Stomach smooth muscle (tissue), 2 donors: ENCODE results near the gene TEAD1.
A peak's percentile ranks its signal among the peaks of the same experiment; 100 is the strongest.

Source experiments
- H3K27ac ChIP-seq: one replicate; pipeline ENCODE4 v1.7.0; 2013; ENCODE audit warnings: mild to moderate bottlenecking, low read length, inconsistent platforms
- H3K27me3 ChIP-seq, 2 donors: one replicate each; pipeline ENCODE4 v1.7.0; 2013; ENCODE audit warnings: low read length in 2 of 2; ENCODE audit not compliant: insufficient read depth in 2 of 2, control insufficient read depth in 1 of 2
- H3K36me3 ChIP-seq, 2 donors: one replicate each; pipeline ENCODE4 v1.7.0; 2013; ENCODE audit warnings: low read length in 2 of 2; ENCODE audit not compliant: control insufficient read depth in 2 of 2, insufficient read depth in 2 of 2
- H3K4me1 ChIP-seq: one replicate; pipeline ENCODE4 v1.7.0; 2013; ENCODE audit warnings: low read length; ENCODE audit not compliant: control insufficient read depth, insufficient read depth
- H3K4me3 ChIP-seq, 2 donors: one replicate each; pipeline ENCODE4 v1.7.0; 2013; ENCODE audit warnings: low read length in 2 of 2
- H3K9ac ChIP-seq, 2 donors: one replicate each; pipeline ENCODE4 v1.7.0; 2013; ENCODE audit warnings: low read length in 2 of 2, mild to moderate bottlenecking in 1 of 2
- H3K9me3 ChIP-seq, 2 donors: one replicate each; pipeline ENCODE4 v1.7.0; 2013; ENCODE audit warnings: low read length in 2 of 2; ENCODE audit not compliant: control insufficient read depth in 2 of 2
- donor health status: healthy.
- donor health status: Pancreatic carcinoma.

The TEAD1 gene

DNA sequence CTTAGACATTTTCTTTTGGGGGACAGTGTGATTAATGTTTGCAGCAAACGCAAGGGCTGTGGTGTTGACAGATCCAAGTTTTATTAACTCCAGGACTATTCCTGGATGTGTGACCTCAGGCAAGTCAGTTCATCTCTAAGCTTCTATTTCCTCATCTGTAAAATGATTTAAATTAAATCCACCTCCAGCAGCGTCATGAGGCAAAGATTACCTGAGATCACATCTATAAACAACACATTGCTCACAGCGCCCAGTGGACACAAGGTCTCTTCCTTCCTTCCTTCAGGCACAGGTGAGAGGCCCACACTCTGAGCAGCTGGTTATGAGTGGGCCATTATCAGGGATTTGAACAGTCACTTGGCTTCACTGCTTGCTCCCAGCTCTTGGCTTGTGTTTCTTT lies 223.6 kb downstream of the TEAD1 start:
- Histone ChIP-seq H3K36me3 (peaks cover 8 to 9% of the 10 kb centered on the region in 2 donors), H3K4me1 (peaks cover 28% of the 10 kb centered on the region), H3K9ac (no peak overlapping the region), H3K27me3 (no peaks in the 10 kb centered on the region), H3K9me3 (no peaks in the 10 kb centered on the region), H3K4me3 (no peak overlapping the region), H3K27ac (peak overlapping the region; percentile 58)

DNA sequence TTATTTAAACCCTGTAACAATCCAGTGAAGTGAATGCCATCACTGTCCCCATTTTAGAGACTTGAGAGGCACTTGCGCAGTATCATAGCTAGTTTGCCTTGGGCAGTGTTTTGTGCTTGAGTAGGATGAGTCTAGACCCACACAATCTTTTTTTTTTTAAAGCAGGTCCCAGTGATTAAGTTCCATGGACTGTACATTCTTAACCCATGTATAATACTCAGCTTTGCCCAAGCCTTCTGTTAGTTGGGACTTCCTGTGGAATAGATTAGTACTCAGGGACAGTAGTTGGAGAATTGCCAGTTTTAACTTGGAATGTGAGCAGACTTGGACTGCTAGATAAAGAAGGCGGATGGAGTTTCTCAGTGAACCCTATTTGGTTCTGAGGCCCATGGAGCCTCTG lies 226.3 kb downstream of the TEAD1 start:
- no peak overlapping the region for H3K4me3 ChIP-seq
- peaks cover 9 to 13% of the 10 kb centered on the region in 2 donors for H3K36me3 ChIP-seq
- no peak overlapping the region for H3K27ac ChIP-seq
- H3K9ac ChIP-seq: no peak overlapping the region
- no peaks in the 10 kb centered on the region for H3K9me3 ChIP-seq
- H3K4me1 ChIP-seq: peaks cover 16% of the 10 kb centered on the region
- no peaks in the 10 kb centered on the region for H3K27me3 ChIP-seq

DNA sequence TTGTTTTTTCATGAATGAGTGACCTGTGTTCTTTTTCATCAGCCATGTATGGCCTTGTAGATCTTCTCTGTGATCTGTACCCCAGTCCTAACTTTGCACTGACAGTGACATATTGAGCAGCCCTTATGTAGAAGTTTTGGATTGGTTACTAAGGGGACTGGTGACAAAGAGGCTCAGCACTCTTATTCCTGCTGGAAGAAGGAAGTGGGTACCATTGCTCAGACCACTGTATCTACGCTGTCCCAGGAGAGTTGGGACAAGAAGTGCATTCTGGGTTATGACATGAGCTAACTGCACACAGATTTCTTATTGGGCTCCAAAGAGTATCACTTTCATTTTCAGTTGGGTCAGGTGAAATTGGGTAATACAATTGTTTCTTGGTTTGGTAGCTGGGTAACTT lies 227.1 kb downstream of the TEAD1 start:
- no peak overlapping the region for H3K4me3 ChIP-seq
- H3K4me1 ChIP-seq: peaks cover 16% of the 10 kb centered on the region
- H3K27ac ChIP-seq: no peak overlapping the region
- H3K27me3 ChIP-seq: no peaks in the 10 kb centered on the region
- no peak overlapping the region for H3K9ac ChIP-seq
- H3K9me3 ChIP-seq: no peaks in the 10 kb centered on the region
- H3K36me3 ChIP-seq: peaks cover 9 to 13% of the 10 kb centered on the region in 2 donors

DNA sequence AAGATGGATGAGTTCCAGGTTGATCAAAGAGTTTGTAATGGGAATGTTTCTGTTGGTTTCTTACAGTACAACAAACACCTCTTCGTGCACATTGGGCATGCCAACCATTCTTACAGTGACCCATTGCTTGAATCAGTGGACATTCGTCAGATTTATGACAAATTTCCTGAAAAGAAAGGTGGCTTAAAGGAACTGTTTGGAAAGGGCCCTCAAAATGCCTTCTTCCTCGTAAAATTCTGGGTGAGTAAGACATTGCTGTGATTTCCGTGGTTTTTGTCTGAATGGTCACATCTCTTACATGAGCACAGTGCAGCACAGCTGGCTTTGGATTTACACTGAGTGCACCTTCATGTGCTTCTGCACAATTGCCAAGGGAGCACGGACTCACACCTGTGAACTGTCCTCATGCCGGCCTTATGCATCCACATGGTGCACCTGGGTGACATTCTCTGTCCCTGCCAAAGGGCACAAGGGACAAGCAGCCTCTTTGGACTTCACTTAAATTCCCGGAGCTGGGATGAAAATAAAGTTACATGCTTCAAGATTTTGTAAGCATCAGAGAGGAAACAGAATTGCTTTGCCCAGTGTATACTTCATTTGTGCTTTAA lies 227.8 kb downstream of the TEAD1 start:
- Histone ChIP-seq H3K4me3 (no peak overlapping the region), H3K27me3 (no peaks in the 10 kb centered on the region), H3K9me3 (no peaks in the 10 kb centered on the region), H3K27ac (no peak overlapping the region), H3K4me1 (peaks cover 16% of the 10 kb centered on the region), H3K36me3 (peaks cover 9 to 14% of the 10 kb centered on the region in 2 donors), H3K9ac (no peak overlapping the region)

DNA sequence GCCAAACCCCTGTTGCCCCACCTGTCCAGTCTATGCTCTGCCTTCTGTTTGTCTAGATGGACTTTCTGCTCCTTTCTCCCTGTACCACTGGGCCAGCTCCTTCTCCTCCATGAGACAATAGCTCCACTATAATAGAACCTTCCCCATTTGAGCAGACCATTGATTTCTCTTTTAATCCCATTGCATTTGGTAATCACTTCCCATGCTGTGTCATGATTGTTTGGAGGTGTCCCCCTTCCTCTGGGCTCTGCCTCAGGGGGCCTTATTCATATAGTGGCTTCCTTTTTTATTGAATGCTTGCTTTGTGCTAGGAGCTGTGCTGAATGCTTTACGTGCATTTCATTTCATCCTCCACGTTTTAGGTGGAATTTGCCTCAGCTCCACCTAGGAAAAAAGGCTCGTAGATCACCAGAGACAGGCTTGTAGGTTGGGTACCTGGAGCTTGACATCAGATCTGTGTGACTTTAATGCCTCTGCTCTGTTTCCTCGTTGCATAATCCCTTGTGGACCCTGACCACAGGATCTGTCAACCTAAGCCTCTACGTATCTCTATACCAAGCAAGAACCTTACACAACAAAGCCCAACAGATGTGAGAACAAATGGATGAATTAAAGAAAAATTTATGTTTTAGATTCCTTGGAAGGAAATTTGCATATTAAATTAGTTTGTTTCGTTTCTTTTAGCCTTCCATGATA lies 228.7 kb downstream of the TEAD1 start:
- peaks cover 9 to 15% of the 10 kb centered on the region in 2 donors for H3K36me3 ChIP-seq
- no peak overlapping the region for H3K4me3 ChIP-seq
- H3K9ac ChIP-seq: no peak overlapping the region
- H3K9me3 ChIP-seq: no peaks in the 10 kb centered on the region
- no peak overlapping the region for H3K27ac ChIP-seq
- H3K27me3 ChIP-seq: no peaks in the 10 kb centered on the region
- H3K4me1 ChIP-seq: peaks cover 10% of the 10 kb centered on the region

DNA sequence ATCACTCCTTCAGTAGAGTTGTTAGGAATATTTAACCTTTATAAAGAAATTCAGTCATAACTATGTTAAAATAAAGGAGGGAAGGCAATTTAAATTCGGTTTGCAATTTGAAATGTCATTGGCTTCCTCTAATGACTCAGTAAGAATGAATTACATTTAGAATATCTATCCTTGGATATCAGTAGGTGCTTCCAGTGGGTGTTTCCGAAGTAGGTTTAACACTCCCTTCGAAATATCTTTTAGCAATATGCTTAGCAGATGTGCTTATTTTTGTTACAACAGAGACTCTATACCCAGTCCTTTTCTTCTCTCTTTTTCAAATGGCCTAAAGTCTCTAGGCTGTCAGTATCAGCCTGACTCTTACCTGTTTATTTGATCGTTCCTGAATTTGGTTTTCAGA lies 231.2 kb downstream of the TEAD1 start:
- peaks cover 13 to 15% of the 10 kb centered on the region in 2 donors for H3K36me3 ChIP-seq
- no peak overlapping the region for H3K27ac ChIP-seq
- no peaks in the 10 kb centered on the region for H3K9me3 ChIP-seq
- no peak overlapping the region for H3K9ac ChIP-seq
- H3K4me1 ChIP-seq: peaks cover 1% of the 10 kb centered on the region
- no peak overlapping the region for H3K4me3 ChIP-seq
- H3K27me3 ChIP-seq: no peaks in the 10 kb centered on the region

DNA sequence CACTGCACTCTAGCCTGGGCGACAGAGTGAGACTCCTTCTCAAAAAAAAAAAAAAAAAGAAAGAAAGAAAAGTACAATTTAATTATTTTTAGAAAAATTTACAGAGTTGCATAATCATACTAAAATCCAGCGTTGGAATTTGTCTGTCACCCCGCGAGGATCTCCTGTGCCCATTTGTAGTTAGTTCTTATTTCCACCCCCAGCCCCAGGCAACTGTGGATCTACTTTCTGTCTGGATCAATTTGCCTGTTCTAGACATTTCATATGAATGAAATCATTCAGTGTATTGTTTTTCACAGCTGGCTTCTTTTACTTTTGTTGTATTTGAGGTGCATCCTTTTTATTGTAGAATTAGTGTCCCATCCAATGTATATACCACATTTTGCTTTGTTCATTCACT lies 232.3 kb downstream of the TEAD1 start:
- H3K9me3 ChIP-seq: no peaks in the 10 kb centered on the region
- H3K4me3 ChIP-seq: no peak overlapping the region
- H3K9ac ChIP-seq: no peak overlapping the region
- no peaks in the 10 kb centered on the region for H3K4me1 ChIP-seq
- H3K36me3 ChIP-seq: peaks cover 13 to 15% of the 10 kb centered on the region in 2 donors
- H3K27ac ChIP-seq: no peak overlapping the region
- no peaks in the 10 kb centered on the region for H3K27me3 ChIP-seq

DNA sequence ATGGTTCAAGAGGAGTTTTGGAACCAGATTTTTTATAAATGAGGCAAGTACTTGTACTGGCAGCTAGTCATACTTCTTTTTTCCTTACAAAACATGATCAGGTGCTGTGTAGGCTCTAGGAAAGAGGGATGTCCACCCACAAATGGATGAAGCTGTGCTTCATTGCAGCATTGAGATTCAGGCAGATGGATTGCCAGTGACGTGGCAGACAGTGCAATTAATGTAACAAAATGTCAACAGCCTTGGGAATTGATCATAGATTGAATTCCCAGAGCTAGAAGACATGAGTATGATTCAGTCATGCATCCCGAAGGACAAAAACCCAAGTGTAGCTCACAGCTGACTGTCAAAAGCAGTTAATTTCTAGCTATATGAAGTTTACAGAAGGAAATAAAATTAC lies 235.7 kb downstream of the TEAD1 start:
- Histone ChIP-seq H3K27ac (no peak overlapping the region), H3K4me3 (no peak overlapping the region), H3K36me3 (peaks cover 2 to 4% of the 10 kb centered on the region in 2 donors), H3K4me1 (peaks cover 7% of the 10 kb centered on the region), H3K9me3 (no peaks in the 10 kb centered on the region), H3K9ac (no peak overlapping the region), H3K27me3 (no peaks in the 10 kb centered on the region)

DNA sequence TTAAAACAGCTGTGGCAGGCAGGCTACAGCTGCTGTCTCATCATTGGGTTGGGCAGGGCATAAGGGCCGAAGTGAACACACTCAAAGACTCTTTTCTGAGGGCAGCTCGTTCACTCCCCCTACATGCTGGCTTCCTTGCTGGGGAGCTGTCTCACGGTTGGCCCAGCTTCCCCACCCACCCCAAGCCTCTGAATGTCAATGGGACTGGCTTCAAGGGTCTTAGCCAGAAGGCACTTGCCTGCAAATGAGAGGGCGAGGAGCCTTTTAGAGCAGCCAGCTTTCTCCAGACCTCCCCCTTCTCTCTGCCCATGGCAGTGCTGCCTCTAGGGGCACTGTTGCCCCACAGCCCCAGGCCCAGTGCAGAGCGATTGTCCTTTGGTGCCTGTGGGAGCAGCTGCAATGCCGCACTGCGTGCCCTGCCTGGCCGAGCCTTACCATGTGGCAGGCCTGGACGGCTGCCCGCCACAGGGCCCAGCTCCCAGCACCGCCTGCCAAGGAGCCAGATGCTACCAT lies 240.2 kb downstream of the TEAD1 start:
- peak overlapping the region; percentile 74 for H3K27ac ChIP-seq
- no peaks in the 10 kb centered on the region for H3K27me3 ChIP-seq
- peaks cover 2 to 4% of the 10 kb centered on the region in 2 donors for H3K36me3 ChIP-seq
- H3K9ac ChIP-seq: peak overlapping the region in 1 of 2 donors; percentile 21
- H3K4me3 ChIP-seq: peak overlapping the region in 1 of 2 donors; percentile 35
- no peaks in the 10 kb centered on the region for H3K9me3 ChIP-seq
- peaks cover 13% of the 10 kb centered on the region for H3K4me1 ChIP-seq

DNA sequence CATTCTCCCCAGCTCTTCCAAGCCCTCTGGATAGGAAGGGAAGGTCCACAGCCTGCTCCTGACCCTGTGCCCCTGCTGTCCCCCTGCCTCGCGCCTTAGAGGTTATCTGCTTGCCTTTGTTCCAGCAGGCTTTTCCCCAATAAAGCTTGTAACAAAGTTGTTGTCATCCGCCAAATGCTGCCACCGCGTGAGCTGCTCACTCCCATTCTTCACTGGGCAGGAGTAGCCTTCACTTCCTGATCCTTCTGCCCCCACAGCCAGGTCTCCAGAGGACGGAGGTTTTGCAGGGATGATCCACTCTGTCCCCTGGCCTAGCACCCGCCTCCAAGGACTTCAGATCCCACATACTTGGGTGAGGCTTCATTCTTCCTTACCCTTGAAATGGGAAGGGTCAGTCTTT lies 240.9 kb downstream of the TEAD1 start:
- Histone ChIP-seq H3K9me3 (no peaks in the 10 kb centered on the region), H3K4me1 (peaks cover 13% of the 10 kb centered on the region), H3K36me3 (peaks cover 0 to 2% of the 10 kb centered on the region in 2 donors), H3K9ac (peak overlapping the region in 1 of 2 donors; percentile 36), H3K27me3 (no peaks in the 10 kb centered on the region), H3K27ac (peak overlapping the region; percentile 74), H3K4me3 (no peak overlapping the region)

DNA sequence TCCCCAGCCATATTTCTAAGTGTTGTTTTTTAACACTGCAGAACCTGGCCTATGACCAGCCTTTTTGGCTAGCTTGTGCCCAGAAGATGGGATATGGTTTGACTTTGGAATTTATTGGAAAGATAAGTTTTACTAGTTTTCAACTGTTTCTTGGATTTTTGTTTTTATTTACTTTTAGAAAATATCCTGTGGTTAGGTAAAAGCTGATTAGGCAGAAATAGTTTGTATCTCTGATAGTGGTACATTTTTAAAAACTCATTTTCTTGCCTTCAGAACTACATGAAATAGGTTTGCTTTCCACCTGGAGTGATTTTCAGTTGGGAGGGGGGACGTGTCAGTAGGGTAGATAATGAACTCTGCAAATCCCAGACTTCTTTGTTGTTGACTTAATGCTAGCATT lies 243.6 kb downstream of the TEAD1 start:
- Histone ChIP-seq H3K36me3 (peaks cover 0 to 2% of the 10 kb centered on the region in 2 donors), H3K4me3 (no peak overlapping the region), H3K27me3 (no peaks in the 10 kb centered on the region), H3K27ac (no peak overlapping the region), H3K4me1 (peaks cover 13% of the 10 kb centered on the region), H3K9ac (no peak overlapping the region), H3K9me3 (no peaks in the 10 kb centered on the region)
